Ovary (tissue), 3 donors: ENCODE measurements around the gene NCS1.

Experiments
- CTCF ChIP-seq, 3 donors: fragments of 450-650 bp in 2 of 3; fragments of 200-600 bp in 1 of 3; IDR thresholded peaks; one replicate each; pipeline versions ENCODE4 v1.5.1 to v1.8.0; 2016 to 2022; ENCODE audit warnings: antibody characterized with exemption in 3 of 3, mild to moderate bottlenecking in 1 of 3
- POLR2A ChIP-seq: fragments of 450-650 bp; IDR thresholded peaks from one replicate; pipeline ENCODE4 v1.6.1; 2017; ENCODE audit warnings: antibody characterized with exemption, mild to moderate bottlenecking, moderate library complexity
- donor health status: DM: no; HTN: no; CAD: no.

- TF ChIP-seq CTCF (IDR thresholded peaks at IDR 0.05) (no peak), POLR2A (no peak)
Measured at GRCh38 chr9:130185017-130185416, 12.8 kb downstream of the NCS1 start.
